WERI-Rb-1 (cell line): ENCODE results near the gene DYSF.

ENCODE experiments used
- DNase-seq: peaks from one replicate; pipeline ENCODE4 v3.0.0-alpha.2; 2020
- H3K27ac ChIP-seq: fragments of 250-450 bp; sonication (Bioruptor Pico); 2 replicates; pipeline ENCODE4 v1.5.1; 2020; ENCODE audit warnings: mild to moderate bottlenecking, moderate library complexity
- H3K27me3 ChIP-seq: fragments of 250-450 bp; sonication (Bioruptor Pico); 2 replicates; pipeline ENCODE4 v1.5.1; 2021; ENCODE audit warnings: mild to moderate bottlenecking, low read depth, moderate library complexity; ENCODE audit not compliant: insufficient read depth, severe bottlenecking
- H3K36me3 ChIP-seq: fragments of 250-450 bp; sonication (Bioruptor Pico); 2 replicates; pipeline ENCODE4 v1.5.1; 2020; ENCODE audit warnings: mild to moderate bottlenecking, moderate library complexity
- H3K4me3 ChIP-seq: 2 replicates; pipeline ENCODE4 v1.5.1; 2011; ENCODE audit warnings: low read depth, mild to moderate bottlenecking, control low read depth, low read length
- H3K9me3 ChIP-seq: fragments of 250-450 bp; sonication (Bioruptor Pico); 2 replicates; pipeline ENCODE4 v1.5.1; 2021; ENCODE audit warnings: mild to moderate bottlenecking, moderate library complexity; ENCODE audit not compliant: severe bottlenecking
- CTCF ChIP-seq: IDR thresholded peaks from 2 replicates; pipeline ENCODE4 v1.5.1; 2011; ENCODE audit warnings: low read depth, mild to moderate bottlenecking, control low read depth, inconsistent platforms, low read length

The DYSF gene

GRCh38 chr2:71455011-71455740 is 1.8 kb downstream of the DYSF start:
- no peaks in the 10 kb centered on the region for H3K36me3 ChIP-seq
- TF ChIP-seq CTCF = peak; percentile 22; the same call in 1 of the 2 replicates
- no peak for DNase-seq
- no peaks in the 10 kb centered on the region for H3K9me3 ChIP-seq
- H3K27ac ChIP-seq = no peak overlapping the region
- no peak overlapping the region for H3K4me3 ChIP-seq
- H3K27me3 ChIP-seq = no peaks in the 10 kb centered on the region

GRCh38 chr2:71455741-71456569 is 2.6 kb downstream of the DYSF start:
- H3K9me3 ChIP-seq = no peaks in the 10 kb centered on the region
- no peaks in the 10 kb centered on the region for H3K27me3 ChIP-seq
- no peak overlapping the region for H3K4me3 ChIP-seq
- no peak for DNase-seq
- H3K36me3 ChIP-seq = no peaks in the 10 kb centered on the region
- no peak overlapping the region for H3K27ac ChIP-seq
- no peak for TF ChIP-seq CTCF

- Histone ChIP-seq H3K27me3 (no peaks in the 10 kb centered on the region), H3K27ac (no peak overlapping the region), H3K4me3 (no peak overlapping the region), H3K9me3 (no peaks in the 10 kb centered on the region), H3K36me3 (no peaks in the 10 kb centered on the region)
- no peak for TF ChIP-seq CTCF
- no peak for DNase-seq
Measured at GRCh38 chr2:71456617-71457016, 3.3 kb downstream of the DYSF start.

- no peak overlapping the region for H3K4me3 ChIP-seq
- no peak overlapping the region for H3K27ac ChIP-seq
- H3K27me3 ChIP-seq = no peaks in the 10 kb centered on the region
- TF ChIP-seq CTCF = no peak
- no peak for DNase-seq
- H3K9me3 ChIP-seq = peaks cover under 1% of the 10 kb centered on the region
- H3K36me3 ChIP-seq = no peaks in the 10 kb centered on the region
Measured at GRCh38 chr2:71457123-71457915, 4.0 kb downstream of the DYSF start.

- no peaks in the 10 kb centered on the region for H3K27me3 ChIP-seq
- no peak for TF ChIP-seq CTCF
- H3K4me3 ChIP-seq = no peak overlapping the region
- H3K9me3 ChIP-seq = peaks cover 7% of the 10 kb centered on the region
- no peak for DNase-seq
- no peaks in the 10 kb centered on the region for H3K36me3 ChIP-seq
- H3K27ac ChIP-seq = no peak overlapping the region
Measured at GRCh38 chr2:71457923-71458322, 4.6 kb downstream of the DYSF start.
